Midbrain (tissue), 1 donor: Measurements from ENCODE around the gene PGRMC1.
"Not testable (repeated sequence)": the region's sequence is repeated elsewhere in the genome, so short reads cannot be mapped to it uniquely, and the experiment has no call there.

Experiments used
- DNase-seq: peaks from one replicate; lab custom pipeline; 2025; lab: John Stamatoyannopoulos, UW

PGRMC1 gene

DNA sequence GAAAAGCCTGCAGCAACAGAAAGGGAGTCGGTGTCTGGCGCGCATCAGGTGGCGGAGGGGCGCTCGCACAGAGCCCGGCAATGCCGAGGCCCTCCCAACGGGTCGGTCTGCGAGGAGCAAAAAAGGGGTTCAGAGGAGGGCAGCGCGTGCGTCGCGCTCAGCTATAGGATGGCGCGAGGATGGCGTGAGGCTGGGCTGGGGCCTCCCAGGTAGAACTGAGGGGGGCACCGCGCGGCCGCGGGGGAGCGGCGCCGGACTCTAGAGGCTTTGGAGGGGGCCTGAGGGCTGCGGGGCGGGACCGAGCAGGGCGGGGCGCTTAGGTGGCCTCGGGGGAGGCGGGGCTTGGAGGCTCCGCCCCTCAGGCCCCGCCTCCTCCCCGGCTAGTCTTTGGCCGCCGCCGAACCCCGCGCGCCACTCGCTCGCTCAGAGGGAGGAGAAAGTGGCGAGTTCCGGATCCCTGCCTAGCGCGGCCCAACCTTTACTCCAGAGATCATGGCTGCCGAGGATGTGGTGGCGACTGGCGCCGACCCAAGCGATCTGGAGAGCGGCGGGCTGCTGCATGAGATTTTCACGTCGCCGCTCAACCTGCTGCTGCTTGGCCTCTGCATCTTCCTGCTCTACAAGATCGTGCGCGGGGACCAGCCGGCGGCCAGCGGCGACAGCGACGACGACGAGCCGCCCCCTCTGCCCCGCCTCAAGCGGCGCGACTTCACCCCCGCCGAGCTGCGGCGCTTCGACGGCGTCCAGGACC lies at the start of gene PGRMC1:
TSS of gene PGRMC1 (plus strand) at position 414 of the 751 bp plus-strand sequence. CDS start at position 493, 79 bp downstream.
- DNase-seq, result peak; percentile 86

DNA sequence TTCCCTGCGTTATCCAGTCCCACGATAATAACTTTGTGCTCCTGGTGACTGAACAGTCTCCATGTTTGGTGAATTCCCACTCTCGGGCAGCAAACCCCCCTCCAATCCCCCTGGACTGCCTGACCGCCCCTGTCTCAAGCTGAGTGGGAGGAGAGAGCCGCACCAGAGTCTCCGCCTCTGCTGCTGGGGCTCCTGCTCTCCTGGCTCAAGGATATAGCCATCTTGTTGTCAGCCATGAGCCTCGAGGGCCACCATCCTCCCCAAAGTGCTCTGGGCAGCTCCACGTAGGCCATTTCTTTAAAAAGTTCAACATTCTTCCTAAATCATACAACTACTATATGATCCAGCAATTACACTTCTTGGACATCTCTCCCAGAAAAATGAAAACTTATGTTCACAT lies 49.3 kb upstream of the PGRMC1 start:
- DNase-seq, result no peak

DNA sequence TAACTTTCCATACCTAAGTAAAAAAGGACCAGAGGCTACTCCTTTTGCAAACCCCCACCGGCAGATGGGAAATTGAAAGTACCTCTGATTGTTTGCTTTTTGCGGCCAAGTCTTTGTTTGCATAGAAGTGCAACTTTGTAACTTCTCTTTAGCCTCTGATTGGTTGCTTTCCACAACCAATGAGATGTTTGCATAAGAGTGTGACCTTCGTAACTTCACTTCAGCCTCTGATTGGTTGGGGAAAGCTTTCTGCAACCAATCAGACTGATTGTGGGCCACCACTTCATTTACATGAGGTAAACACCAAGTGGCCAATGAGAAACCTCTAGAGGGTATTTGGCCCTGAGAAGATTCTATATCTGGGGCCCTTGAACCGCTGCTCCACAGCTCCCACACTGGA lies 48.8 kb upstream of the PGRMC1 start:
- no peak for DNase-seq

DNA sequence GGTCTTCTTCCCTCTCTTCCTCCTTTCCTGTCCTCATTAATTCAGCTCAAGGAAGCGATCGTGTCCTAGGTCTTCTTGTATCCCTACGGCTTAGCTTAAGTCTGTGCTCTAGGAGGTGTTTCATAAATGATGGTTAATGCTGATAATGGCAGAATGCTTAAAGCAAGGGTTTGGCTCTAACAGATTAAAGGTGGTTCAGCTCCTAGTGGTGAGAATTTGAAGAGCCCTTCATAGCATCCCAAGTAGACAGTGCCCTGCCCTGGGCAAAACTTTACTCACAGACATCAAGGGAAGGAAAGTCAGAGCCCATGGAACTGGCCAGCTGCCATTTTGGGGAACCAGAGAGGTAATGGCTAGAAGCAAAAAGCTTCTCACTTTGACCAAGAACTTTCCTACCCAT lies 47.0 kb upstream of the PGRMC1 start:
- DNase-seq, result no peak

GRCh38 chrX:119189595-119189994 lies 46.5 kb upstream of the PGRMC1 start:
- no peak for DNase-seq

- no peak for DNase-seq
These were observed 45.9 kb upstream of the PGRMC1 start for GRCh38 chrX:119190091-119190681.

- no peak for DNase-seq
These were observed 45.3 kb upstream of the PGRMC1 start for GRCh38 chrX:119190831-119191230.

- no peak for DNase-seq
These were observed 41.5 kb upstream of the PGRMC1 start for GRCh38 chrX:119194621-119195020.

GRCh38 chrX:119201570-119201969 lies 34.5 kb upstream of the PGRMC1 start:
- DNase-seq, result no peak

DNA sequence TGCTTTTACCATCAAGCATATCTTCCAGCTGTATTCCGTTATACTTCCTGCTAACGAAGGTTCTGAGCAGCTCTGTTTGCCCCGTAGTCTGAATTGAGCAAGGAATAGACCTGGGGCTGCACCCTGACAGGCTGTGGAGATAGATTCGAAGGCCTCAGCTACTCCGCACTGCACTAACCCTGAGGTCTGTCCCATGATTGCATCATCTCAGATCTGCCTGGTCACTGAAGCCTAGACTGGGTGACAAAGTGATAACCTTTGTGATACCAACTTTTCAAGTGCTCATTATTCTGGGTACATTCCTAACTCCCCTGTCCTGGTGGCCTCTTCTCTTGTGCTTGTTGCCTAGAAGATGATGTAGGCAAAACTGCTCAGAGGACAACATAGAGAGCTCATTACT lies 29.9 kb upstream of the PGRMC1 start:
- DNase-seq, result no peak

DNA sequence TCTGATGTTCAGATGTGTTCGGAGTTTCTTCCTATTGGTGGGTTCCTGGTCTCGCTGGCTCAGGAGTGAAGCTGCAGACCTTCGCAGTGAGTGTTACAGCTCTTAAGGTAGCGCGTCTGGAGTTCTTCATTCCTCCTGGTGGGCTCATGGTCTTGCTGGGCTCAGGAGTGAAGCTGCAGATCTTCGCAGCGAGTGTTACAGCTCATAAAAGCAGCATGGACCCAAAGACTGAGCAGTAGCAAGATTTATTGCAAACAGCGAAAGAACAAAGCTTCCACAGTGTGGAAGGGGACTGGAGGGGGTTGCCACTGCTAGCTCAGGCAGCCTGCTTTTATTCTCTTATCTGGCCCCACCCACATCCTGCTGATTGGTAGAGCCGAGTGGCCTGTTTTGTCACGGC lies 28.6 kb upstream of the PGRMC1 start:
- not testable (repeated sequence) for DNase-seq

- DNase-seq, result no peak
These were observed 27.6 kb upstream of the PGRMC1 start for GRCh38 chrX:119208401-119209057.

DNA sequence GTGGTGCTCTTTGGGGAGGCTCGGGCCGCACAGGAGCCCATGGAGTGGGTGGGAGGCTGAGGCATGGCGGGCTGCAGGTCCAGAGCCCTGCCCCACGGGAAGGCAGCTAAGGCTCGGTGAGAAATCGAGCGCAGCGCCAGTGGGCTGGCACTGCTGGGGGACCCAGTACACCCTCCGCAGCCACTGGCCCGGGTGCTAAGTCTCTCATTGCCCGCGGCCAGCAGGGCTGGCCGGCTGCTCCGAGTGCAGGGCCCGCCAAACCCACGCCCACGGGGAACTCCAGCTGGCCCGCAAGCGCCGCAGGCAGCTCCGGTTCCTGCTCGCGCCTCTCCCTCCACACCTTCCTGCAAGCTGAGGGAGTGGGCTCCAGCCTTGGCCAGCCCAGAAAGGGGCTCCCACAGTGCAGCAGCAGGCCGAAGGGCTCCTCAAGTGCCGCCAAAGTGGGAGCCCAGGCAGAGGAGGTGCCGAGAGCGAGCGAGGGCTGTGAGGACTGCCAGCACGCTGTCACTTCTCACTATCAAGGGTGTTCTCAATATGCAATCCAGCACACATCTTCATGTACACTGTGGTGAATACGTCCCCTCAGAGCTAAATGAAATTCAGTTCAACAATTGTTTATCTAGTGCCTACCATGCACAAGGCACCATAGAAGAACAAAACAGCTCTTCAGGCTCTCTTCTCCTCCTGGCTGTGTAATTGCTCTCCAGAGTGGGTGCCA lies 25.0 kb upstream of the PGRMC1 start:
- not testable (repeated sequence) for DNase-seq

- DNase-seq, result no peak
These were observed 24.5 kb upstream of the PGRMC1 start for GRCh38 chrX:119211649-119212014.

DNA sequence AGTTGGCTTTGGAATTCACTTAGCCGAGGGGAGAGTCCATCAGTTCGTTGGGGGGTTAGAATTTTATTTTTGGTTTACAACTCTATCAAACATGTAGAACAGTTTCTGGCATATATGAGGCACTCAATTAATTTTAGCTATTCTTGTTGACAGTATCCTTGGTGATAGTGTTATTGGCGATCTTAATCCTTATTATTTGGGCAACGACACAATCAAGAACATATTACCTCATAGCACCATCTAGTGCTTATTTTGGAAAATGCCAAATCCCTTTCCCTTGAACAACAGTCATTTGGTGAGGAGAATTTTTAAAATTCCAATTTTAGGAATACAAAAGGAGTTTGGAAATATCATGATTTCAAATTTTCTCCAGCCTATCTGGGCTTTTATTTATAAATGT lies 17.9 kb upstream of the PGRMC1 start:
- DNase-seq, result no peak

- no peak for DNase-seq
These were observed 13.2 kb upstream of the PGRMC1 start for GRCh38 chrX:119222932-119223331.

- DNase-seq, result no peak
These were observed 12.3 kb upstream of the PGRMC1 start for GRCh38 chrX:119223783-119224182.

- no peak for DNase-seq
These were observed 9.6 kb upstream of the PGRMC1 start for GRCh38 chrX:119226446-119226845.

DNA sequence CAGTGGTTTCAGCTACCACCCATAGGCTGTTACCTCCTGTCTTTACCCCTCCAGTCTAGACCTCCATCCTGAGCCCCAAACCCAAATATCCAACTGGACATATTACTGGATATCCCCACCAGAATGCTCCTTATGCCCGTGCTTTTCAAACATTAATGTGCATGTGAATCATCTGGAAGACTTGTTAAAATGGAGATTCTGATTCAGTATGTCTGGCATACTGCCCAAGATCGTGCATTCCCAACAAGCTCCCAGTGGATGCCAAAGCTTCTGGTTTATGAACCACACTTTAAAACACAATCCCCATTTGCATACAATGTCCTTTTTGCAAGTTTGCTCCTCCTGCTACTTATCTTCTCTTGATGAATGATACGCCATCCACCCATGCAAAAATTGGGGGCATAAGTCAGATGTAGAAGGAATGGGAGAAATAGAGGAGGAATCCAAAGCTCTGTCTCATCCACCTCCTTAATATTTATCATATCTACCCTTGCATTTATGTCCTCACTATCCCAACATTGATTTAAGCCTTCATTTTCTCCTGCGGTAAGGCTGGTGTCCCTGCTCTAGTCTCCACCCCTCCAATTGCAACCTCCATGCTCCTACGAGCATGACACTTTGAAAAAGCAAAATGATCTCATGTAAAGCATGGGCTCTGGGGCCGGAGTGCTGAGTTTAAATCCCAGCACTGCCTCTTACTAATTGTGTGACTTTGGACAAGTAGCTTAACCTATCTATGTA lies 7.4 kb upstream of the PGRMC1 start:
- no peak for DNase-seq

GRCh38 chrX:119229253-119229615 lies 6.9 kb upstream of the PGRMC1 start:
- no peak for DNase-seq

GRCh38 chrX:119230850-119231249 lies 5.2 kb upstream of the PGRMC1 start:
- DNase-seq, result no peak

DNA sequence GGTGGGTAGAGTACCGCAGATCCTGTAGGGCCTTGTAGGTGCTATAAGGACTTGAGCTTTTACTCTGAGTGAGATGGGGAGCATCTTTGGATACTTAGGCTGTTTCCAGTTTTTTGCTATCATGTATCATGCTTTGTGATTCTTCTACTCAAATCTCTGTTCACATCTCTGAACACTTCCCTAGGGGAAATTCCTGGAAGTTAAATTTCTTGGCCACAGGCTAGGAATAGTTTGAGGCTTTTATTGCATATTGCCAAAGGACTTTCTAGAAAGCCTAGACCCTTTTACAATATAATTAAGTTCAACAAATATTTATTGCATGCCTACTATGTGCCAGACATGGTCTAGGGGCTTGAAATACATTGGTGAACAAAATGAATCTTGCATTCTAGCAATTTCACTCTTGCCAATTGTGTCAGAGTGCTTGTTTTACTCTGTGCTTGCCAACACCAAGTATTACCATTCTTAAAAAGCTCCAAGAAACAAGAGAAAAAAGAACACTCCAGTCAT lies 4.1 kb upstream of the PGRMC1 start:
- DNase-seq, result no peak
